Left ventricle myocardium superior (tissue), 1 donor: Measurements from ENCODE around the gene ZSCAN1. TPM values are rescaled to one million over a fixed set of nuclear protein-coding genes. Genes with fewer than 3 reads are reported as not detected.

Source experiments
- total RNA-seq: library from RNA; stranded (reverse); fragmentation: NEBNext Ultra II Directional; extraction: Animal tissue kit (Norgen Biotek cat#: 25700); gene quantifications from one replicate; pipeline ENCODE4 v1.2.1, GENCODE V29; 2021
- donor health status: DM: no; HTN: yes; CAD: no; lungs with severe emphysema.

Gene ZSCAN1
- total RNA-seq, 1 donor from 2014 or later, result not detected

Other genes with a start within 250 kb of the ZSCAN1 start
- gene ZNF552, start 219.1 kb upstream of the ZSCAN1 start, total RNA-seq, result 5.5 TPM
- 5.6 TPM for gene ZNF587B, start 203.7 kb upstream of the ZSCAN1 start, total RNA-seq
- 17.7 TPM for gene ZNF587, start 184.2 kb upstream of the ZSCAN1 start, total RNA-seq
- 14.1 TPM for gene ZNF814, start 145.0 kb upstream of the ZSCAN1 start, total RNA-seq
- 12.0 TPM for gene ZNF417, start 117.4 kb upstream of the ZSCAN1 start, total RNA-seq
- 12.0 TPM for gene ZNF418, start 98.6 kb upstream of the ZSCAN1 start, total RNA-seq
- gene ZNF256, start 86.3 kb upstream of the ZSCAN1 start, total RNA-seq, result 11.0 TPM
- gene C19orf18, start 59.5 kb upstream of the ZSCAN1 start, total RNA-seq, result 2.0 TPM
- 14.1 TPM for gene ZNF606, start 31.2 kb upstream of the ZSCAN1 start, total RNA-seq
- 4.1 TPM for gene ZNF135, start 25.3 kb downstream of the ZSCAN1 start, total RNA-seq
- 73.4 TPM for gene ZSCAN18, start 64.2 kb downstream of the ZSCAN1 start, total RNA-seq
- gene ZNF329, start 116.8 kb downstream of the ZSCAN1 start, total RNA-seq, result 7.3 TPM
- gene ZNF274, start 149.0 kb downstream of the ZSCAN1 start, total RNA-seq, result 18.6 TPM
- gene ZNF544, start 194.9 kb downstream of the ZSCAN1 start, total RNA-seq, result 24.6 TPM
- 4.8 TPM for gene ZNF8, start 244.9 kb downstream of the ZSCAN1 start, total RNA-seq